Transverse colon (tissue), 3 donors: ENCODE data around the gene CFAP20DC.
"Not testable (repeated sequence)": the region's sequence is repeated elsewhere in the genome, so short reads cannot be mapped to it uniquely, and the experiment has no call there.

Source experiments
- EP300 ChIP-seq: sonication (generic); formaldehyde crosslinking; IDR thresholded peaks from one replicate; pipeline ENCODE4 v1.6.1; 2017; ENCODE audit warnings: antibody characterized with exemption, low read depth
- POLR2A ChIP-seq: fragments of 450-650 bp; IDR thresholded peaks from one replicate; pipeline ENCODE4 v1.6.1; 2016; ENCODE audit warnings: antibody characterized with exemption, mild to moderate bottlenecking, moderate library complexity
- TF ChIP-seq, protein P1 (sequence below), 5 experiments: fragments of 200-600 bp in 3 of 5; fragments of 450-650 bp in 2 of 5; sonication (generic) in 3 of 5; IDR thresholded peaks; 1 replicate in 2 of 5; 2 replicates in 3 of 5; pipeline ENCODE4 v1.5.1; 2016 to 2017; ENCODE audit warnings: antibody characterized with exemption in 5 of 5, inconsistent platforms in 3 of 5, mild to moderate bottlenecking in 2 of 5, moderate library complexity in 1 of 5

- TF ChIP-seq, protein P1, sequence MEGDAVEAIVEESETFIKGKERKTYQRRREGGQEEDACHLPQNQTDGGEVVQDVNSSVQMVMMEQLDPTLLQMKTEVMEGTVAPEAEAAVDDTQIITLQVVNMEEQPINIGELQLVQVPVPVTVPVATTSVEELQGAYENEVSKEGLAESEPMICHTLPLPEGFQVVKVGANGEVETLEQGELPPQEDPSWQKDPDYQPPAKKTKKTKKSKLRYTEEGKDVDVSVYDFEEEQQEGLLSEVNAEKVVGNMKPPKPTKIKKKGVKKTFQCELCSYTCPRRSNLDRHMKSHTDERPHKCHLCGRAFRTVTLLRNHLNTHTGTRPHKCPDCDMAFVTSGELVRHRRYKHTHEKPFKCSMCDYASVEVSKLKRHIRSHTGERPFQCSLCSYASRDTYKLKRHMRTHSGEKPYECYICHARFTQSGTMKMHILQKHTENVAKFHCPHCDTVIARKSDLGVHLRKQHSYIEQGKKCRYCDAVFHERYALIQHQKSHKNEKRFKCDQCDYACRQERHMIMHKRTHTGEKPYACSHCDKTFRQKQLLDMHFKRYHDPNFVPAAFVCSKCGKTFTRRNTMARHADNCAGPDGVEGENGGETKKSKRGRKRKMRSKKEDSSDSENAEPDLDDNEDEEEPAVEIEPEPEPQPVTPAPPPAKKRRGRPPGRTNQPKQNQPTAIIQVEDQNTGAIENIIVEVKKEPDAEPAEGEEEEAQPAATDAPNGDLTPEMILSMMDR (IDR thresholded peaks at IDR 0.05), result not testable (repeated sequence)
- not testable (repeated sequence) for TF ChIP-seq POLR2A, EP300
Observed at GRCh38 chr3:58806551-58807244, 243.1 kb downstream of the CFAP20DC start.
